ENCODE data around the gene HSPB3. TPM values are rescaled to one million over a fixed set of nuclear protein-coding genes. Genes with fewer than 3 reads are reported as not detected.

The HSPB3 gene
- total RNA-seq, 2 experiments from 2014 or later, result not detected

Other genes with a start within 250 kb of the HSPB3 start
- gene ARL15, start 145.1 kb upstream of the HSPB3 start, total RNA-seq, result 1 to 10 TPM; 5.5 to 6.4 TPM
- gene SNX18, start 62.1 kb downstream of the HSPB3 start, total RNA-seq, result 10 to 100 TPM; 20.7 to 20.9 TPM

Data from activated CD8-positive, alpha-beta memory T cell treated with anti-CD3 and anti-CD28 coated beads for 36 hours (primary cell).